Stimulated activated CD4-positive, alpha-beta T cell treated with anti-CD3 and anti-CD28 coated beads, Interleukin-2, amount 100 ng/mL, for 24 hours (primary cell): ENCODE results near the gene WNT6.
"Not testable (repeated sequence)": the region's sequence is repeated elsewhere in the genome, so short reads cannot be mapped to it uniquely, and the experiment has no call there.

Experiments
- DNase-seq, 2 donors: peaks; one replicate each; pipeline ENCODE4 v3.0.0-alpha.2; 2020

The WNT6 gene

DNA sequence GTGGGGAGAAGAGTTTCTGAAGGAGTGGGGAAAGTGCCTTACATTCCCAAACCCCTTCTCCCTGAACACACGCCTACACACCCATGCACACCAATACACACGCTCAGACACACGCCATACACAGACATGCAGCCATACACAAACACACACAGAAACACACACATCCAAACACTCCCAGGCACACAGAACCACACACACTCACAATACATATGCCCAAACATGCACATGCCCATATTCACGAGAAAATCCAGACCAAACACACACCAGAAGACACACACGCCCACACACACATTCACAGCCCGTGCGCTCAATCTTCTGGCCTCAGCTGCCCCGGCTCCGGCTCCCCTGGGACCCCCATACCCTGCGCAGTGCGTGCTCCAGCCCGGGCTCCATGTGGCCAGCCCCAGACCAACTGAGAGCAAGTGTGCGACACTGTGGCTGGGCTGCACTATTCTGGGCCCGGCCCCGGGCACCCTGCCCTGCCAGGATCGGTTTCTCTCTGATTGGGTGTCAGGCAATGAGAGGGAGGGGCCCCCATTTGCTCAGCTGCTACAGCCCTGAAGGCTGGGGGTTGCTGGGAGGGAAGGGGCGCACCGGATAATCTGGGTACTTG is 28.1 kb upstream of the WNT6 start, which contains the start of gene PRKAG3:
TSS of gene PRKAG3 (minus strand) at position 426 of the 613 bp plus-strand sequence.
- no peak for DNase-seq

DNA sequence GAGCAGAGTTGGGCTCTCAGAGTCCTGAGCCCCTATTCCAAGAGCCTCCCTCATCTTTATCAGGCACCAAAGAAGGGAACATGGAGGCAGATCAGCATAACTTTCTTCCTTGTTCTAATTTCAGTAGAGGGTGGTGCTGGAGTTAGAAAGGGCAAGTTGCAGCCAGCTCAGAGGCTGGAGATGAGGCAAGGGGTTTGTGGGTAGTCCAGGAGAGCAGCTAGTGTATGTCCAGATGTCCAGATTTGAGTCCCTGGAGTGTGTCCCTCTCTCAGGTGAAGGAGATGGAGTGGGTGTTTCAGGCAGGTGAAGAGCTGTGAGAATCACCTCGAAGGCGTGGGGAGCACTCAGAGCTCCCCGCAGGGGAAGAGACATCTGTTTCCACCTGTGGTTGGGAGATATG is 27.5 kb upstream of the WNT6 start:
- DNase-seq = no peak

DNA sequence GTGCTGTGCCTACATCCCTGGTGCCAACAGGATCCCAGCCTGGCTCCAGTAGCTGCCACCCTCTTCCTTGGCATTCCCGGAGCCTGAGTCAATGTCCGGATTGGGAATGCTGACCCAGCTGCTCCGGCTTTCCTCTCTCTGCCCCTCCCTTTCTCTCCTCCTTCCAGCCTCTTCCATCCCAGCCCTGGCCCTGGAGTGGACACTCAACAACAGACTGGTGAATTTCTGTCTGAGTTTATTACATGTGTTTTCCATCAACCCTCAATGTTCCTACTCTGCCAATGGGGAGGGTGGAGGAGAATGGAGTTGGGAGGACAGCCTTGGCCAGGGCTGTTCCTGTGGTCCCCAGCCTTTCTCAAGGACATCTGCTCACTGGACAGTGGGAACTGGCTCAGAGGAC is 27.1 kb upstream of the WNT6 start:
- DNase-seq = no peak

DNA sequence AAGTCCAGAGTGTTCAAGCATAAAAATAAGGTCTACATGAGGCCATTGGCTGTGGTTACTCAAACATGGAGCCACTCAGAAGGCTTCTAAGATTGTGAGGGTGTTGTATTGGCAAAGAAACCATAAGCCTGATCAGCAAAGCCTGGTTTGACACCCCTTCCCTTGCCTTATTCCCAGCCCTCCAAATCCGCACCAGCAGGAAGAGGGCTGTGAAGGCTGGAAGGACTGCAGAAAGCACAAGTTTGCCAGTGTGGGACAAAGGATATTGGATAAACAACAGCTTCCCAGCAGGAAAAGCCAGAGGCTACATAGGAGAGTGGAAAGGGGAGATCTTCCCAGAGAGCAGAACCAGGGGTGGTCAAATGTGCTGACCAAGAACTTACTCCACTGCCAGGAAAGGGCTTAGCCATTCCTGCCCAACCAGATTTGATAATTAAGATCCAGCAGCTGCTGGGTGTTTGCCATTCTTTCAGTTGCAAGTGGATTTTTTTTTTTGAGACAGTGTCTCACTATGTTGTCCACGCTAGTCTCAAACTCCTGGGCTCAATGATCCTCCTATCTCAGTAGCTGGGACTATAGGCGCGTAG is 26.5 kb upstream of the WNT6 start:
- DNase-seq = no peak

DNA sequence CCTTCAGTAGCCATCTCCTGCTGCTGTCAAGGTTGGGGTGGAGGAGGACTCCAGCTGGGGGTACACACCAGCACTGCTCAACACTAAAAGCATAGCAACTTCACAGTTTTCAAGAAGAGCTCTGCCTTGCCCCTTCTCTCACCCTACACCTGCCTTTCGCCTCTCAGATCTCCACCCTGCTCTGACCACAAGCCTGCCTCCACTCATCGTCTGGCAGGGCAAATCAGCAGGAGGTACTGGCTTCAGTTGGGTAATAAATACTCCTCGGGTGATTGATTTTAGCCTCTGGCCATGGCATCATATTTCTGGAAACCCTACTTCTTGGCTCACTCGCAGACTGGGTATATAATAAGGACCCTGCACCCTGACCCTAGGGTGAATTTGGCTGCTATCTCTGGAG is 24.9 kb upstream of the WNT6 start:
- DNase-seq = no peak

GRCh38 chr2:218837495-218837894 is 22.1 kb upstream of the WNT6 start:
- no peak for DNase-seq

- DNase-seq = no peak
These were observed 20.2 kb upstream of the WNT6 start for GRCh38 chr2:218839430-218839829.

GRCh38 chr2:218839888-218840287 is 19.7 kb upstream of the WNT6 start:
- no peak for DNase-seq

DNA sequence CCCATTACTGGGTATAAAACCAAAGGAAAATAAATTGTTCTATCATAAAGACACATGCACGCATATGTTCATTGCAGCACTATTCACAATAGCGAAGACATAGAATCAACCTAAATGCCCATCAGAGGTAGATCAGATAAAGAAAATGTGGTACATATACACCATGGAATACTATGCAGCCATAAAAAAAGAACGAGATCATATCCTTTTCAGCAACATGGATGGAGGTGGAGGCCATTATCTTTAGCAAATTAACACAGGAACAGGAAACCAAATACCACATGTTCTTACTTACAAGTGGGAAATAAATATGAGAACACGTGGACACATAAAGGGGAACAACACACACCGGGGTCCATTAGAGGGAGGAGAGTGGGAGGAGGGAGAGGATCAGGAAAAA is 15.3 kb upstream of the WNT6 start:
- DNase-seq = not testable (repeated sequence)

- DNase-seq = not testable (repeated sequence)
These were observed 12.6 kb upstream of the WNT6 start for GRCh38 chr2:218846963-218847362.

DNA sequence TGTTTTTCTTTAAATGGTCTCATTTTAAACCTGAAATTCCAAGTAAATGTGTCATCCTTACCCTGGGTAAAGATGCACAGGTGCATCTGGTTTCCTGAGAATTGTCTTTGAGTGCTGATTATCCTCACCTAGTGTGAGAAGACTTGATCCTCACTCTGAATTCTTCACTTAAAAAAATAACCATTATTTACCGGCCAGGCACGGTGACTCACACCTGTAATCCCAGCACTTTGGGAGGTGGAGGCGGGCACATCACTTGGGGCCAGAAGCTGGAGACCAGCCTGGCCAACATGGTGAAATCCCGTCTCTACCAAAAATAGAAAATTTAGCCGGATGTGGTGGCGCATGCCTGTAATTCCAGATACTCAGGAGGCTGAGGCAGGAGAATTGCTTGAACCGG is 9.9 kb upstream of the WNT6 start:
- no peak for DNase-seq

- DNase-seq = no peak
These were observed 8.8 kb upstream of the WNT6 start for GRCh38 chr2:218850796-218851195.

- no peak for DNase-seq
These were observed 8.3 kb upstream of the WNT6 start for GRCh38 chr2:218851286-218851685.

GRCh38 chr2:218852911-218853667 is 6.5 kb upstream of the WNT6 start:
- peak; percentile 77 to 80 for DNase-seq

DNA sequence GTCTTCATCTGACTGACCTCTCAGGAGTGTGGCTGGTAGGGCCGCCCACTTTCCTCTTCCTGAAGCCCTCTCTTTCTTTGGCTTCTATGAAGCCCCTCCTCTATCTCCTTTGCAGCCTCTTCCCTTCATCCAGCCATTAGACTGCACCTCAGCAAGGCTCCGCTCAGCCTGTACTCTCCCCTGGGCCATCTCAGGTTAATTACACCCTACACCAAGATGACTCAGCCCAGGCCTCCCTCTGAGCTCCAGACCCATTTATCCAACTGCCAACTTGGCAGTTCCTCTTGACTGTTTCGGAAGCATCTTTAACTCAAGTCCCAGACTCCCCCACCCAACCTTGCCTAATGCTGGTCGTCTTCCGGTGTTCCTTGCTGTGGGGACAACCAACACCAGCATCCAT is 5.8 kb upstream of the WNT6 start:
- DNase-seq = no peak

DNA sequence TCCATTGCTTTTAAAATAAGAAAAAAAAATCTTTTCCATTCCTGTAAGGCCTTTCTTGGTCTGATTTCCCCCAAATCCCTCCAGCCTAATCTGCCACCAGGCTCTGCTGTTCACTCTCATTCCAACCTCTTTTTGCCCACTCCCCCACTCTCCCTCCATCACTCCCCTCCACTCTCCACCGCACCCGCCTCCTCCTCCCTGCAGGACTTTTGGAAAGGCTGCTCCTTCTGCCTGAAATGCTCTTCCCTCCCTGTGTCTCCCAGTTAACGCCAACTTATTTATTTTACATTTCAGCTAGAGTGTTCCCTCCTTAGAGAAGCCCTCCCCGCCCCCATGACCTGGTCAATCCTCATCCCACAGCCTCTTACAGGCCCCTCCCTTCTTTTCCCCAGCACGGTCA is 4.7 kb upstream of the WNT6 start:
- no peak for DNase-seq

- no peak for DNase-seq
These were observed 4.1 kb upstream of the WNT6 start for GRCh38 chr2:218855305-218856166.

GRCh38 chr2:218856167-218856895 is 3.3 kb upstream of the WNT6 start:
- no peak for DNase-seq

DNA sequence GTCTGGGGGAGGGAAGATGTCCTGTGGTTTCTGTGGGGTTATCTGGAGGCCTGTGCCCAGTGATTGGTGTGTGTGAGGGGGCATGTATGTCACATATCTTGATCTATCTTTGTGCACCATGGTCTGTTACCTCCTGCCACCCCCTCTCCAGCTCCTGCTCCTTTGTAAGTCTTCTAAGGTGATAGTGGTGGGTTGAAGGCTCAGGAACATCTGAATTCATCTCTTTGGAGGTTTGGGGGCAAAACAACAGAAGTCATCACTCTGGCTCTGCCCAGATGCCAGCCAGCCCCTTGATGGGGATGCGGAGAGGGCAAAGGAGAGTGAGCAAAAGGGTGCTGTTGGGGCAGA is 2.7 kb upstream of the WNT6 start:
- no peak for DNase-seq

DNA sequence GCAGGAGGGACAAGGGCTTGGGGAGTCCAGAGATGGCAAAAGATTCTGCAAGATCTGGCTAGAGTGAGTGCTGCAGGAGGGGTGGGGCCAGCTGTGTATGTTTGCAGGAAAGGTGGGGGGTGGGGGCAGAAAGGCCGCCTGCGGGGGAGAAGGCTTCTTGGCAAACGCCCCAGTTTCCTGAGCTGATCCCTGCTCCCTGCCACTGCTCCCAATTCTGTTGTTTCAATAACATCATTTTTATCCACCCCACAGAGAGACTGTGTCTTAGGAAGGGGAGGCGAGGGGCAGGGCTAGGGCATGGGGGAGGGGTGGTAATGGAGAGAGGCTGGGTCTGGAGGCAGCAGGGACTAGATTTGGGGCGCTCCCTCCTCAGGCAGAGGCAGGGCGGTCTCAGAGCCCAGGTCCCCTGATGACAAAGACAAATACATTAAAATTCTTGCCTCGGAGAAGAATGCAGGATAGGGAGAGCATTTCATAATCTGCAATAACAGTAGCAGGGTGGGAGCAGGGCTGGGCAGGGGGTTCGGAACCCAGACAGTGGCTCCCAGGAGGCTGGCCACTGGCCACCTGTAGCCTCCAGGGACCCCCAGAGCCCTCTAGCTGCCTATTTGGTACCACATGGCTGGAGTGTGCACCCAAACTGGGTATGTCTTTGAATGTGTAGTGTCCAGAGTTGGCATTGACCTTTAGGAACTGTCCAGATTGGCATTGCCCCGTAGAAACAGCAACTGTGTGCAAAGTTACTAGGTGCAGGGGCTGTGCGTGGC is 2.1 kb upstream of the WNT6 start:
- no peak for DNase-seq

DNA sequence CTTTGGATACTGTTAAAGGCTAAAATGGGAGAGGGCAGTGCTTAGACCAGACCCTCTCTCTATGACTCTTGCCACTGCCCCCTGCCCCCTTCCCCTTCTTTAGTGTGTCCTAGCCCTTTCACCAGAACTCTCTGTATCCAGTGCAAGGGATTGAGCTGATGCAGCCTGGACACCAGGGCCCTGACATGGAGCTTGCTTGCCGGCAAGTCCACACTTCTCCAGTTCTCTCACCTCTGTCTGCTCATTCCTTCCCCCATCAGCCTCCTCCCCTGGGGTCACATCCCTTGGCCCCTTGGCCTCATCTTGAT is 1.5 kb upstream of the WNT6 start:
- no peak for DNase-seq
